ENCODE results near the gene VAC14. TPM values are rescaled to one million over a fixed set of nuclear protein-coding genes. Genes with fewer than 3 reads are reported as not detected.

The VAC14 gene
- total RNA-seq, 1 experiment from 2014 or later, result 49.9 TPM

DNA sequence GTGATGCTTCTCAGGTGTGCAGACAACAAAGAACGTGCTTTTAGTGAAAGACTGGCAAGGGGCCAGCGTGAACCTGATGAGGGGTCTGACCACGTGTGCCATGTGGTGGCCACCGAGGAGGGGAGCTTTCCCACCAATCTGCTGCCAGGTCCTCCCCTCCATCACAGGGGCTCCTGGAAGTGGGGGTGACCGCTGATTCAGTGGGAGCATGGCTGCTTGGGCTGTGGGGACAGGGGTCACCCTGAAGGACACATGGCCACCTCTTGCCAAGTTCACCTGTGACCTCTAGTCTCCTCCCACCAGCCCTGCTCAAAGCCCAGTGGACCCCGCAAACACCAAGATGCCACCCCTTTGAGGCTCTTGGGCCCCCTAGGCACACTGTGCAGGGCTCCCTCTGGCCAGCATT is 77.2 kb downstream of the VAC14 start:
- TF ChIP-seq, protein P1, sequence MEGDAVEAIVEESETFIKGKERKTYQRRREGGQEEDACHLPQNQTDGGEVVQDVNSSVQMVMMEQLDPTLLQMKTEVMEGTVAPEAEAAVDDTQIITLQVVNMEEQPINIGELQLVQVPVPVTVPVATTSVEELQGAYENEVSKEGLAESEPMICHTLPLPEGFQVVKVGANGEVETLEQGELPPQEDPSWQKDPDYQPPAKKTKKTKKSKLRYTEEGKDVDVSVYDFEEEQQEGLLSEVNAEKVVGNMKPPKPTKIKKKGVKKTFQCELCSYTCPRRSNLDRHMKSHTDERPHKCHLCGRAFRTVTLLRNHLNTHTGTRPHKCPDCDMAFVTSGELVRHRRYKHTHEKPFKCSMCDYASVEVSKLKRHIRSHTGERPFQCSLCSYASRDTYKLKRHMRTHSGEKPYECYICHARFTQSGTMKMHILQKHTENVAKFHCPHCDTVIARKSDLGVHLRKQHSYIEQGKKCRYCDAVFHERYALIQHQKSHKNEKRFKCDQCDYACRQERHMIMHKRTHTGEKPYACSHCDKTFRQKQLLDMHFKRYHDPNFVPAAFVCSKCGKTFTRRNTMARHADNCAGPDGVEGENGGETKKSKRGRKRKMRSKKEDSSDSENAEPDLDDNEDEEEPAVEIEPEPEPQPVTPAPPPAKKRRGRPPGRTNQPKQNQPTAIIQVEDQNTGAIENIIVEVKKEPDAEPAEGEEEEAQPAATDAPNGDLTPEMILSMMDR (conservative IDR thresholded peaks at IDR 0.05), result no peak
- H4K20me1 ChIP-seq (ENCODE audit: control insufficient read depth, insufficient read depth, insufficient read length), result no peaks in the 10 kb centered on the region
- H2BK20ac ChIP-seq (ENCODE audit: low read depth, low read length, poor library complexity, severe bottlenecking), result no peak overlapping the region
- no peak overlapping the region for H3T11ph ChIP-seq (ENCODE audit: low read length)
- no peak overlapping the region for H2BK12ac ChIP-seq (ENCODE audit: insufficient read length, low read depth, low read length)
- Mint-ChIP-seq H3K9me3 (no peaks in the 10 kb centered on the region), H3K36me3 (ENCODE audit: insufficient read depth in 1 of 3, low read depth in 3 of 3) (peaks cover 22 to 36% (median 30%) of the 10 kb centered on the region in 3 experiments; a peak in 6 of 7 replicates), H3K4me1 (peaks cover 4 to 14% of the 10 kb centered on the region in 2 experiments; a peak in 2 of 4 replicates), H3K27me3 (ENCODE audit: low read depth) (no peaks in the 10 kb centered on the region), H3K4me3 (no peak overlapping the region), H3K27ac (no peak overlapping the region)
- H2AFZ ChIP-seq (ENCODE audit: low read length), result no peak overlapping the region
- no peaks in the 10 kb centered on the region for H3K23me2 ChIP-seq (ENCODE audit: insufficient read length, low read depth, low read length, poor library complexity, severe bottlenecking)
- no peak overlapping the region for H3K4ac ChIP-seq (ENCODE audit: low read depth, low read length)
- H3K27ac ChIP-seq (ENCODE audit: insufficient read length, low read depth, low read length), result no peak overlapping the region
- no peaks in the 10 kb centered on the region for H3K27me3 ChIP-seq (ENCODE audit: insufficient read depth, low read length)
- no peak overlapping the region for H3K14ac ChIP-seq (ENCODE audit: insufficient read depth, low read length)
- no peaks in the 10 kb centered on the region for H3K4me1 ChIP-seq (ENCODE audit: insufficient read depth, low read length)
- no peak for DNase-seq
- H3K79me2 ChIP-seq (ENCODE audit: insufficient read depth, low read length), result no peaks in the 10 kb centered on the region
- WGBS (ENCODE audit: extremely low coverage, insufficient read length, low lambda C conversion rate), result no CpG with 5 or more reads among the region's 6 CpGs
- H3K4me2 ChIP-seq (ENCODE audit: insufficient read depth, insufficient read length, low read length), result no peak overlapping the region
- no peak overlapping the region for H4K5ac ChIP-seq (ENCODE audit: insufficient read length, low read depth, low read length)
- H2AK5ac ChIP-seq (ENCODE audit: insufficient read length, low read length), result no peak overlapping the region
- H3K23ac ChIP-seq (ENCODE audit: insufficient read length, low read depth, low read length), result no peak overlapping the region
- H2BK120ac ChIP-seq (ENCODE audit: low read depth, low read length, poor library complexity, severe bottlenecking), result no peak overlapping the region
- H3K56ac ChIP-seq (ENCODE audit: insufficient read length, low read depth, low read length), result no peak overlapping the region
- H2BK5ac ChIP-seq (ENCODE audit: insufficient read length, low read length), result no peak overlapping the region
- no peak overlapping the region for H2BK15ac ChIP-seq (ENCODE audit: low read depth, low read length)
- H3K9ac ChIP-seq (ENCODE audit: extremely low read depth, insufficient read length, low read length), result no peak overlapping the region
- H3K79me1 ChIP-seq (ENCODE audit: insufficient read depth, low read depth, low read length, poor library complexity, severe bottlenecking), result no peaks in the 10 kb centered on the region
- H4K8ac ChIP-seq (replicated peaks; ENCODE audit: insufficient read length, low read depth, low read length), result no peak overlapping the region
- H3K18ac ChIP-seq (ENCODE audit: insufficient read length, low read depth, low read length), result no peak overlapping the region
- no peaks in the 10 kb centered on the region for H3K9me3 ChIP-seq (ENCODE audit: control insufficient read depth, low read depth, low read length)
- H4K91ac ChIP-seq (ENCODE audit: insufficient read length, low read depth, low read length), result no peak overlapping the region
